Neural progenitor cell (in vitro differentiated cells): ENCODE data around the gene MST1R. TPM values are rescaled to one million over a fixed set of nuclear protein-coding genes. Genes with fewer than 3 reads are reported as not detected.

Experiments
- DNase-seq: peaks from one replicate; pipeline ENCODE4 v3.0.0-alpha.2; 2016; ENCODE audit warnings: low spot score
- H2AFZ ChIP-seq: fragments of 200-600 bp; sonication (generic); replicated peaks from 2 replicates; pipeline ENCODE4 v1.6.1; 2016; ENCODE audit warnings: antibody characterized with exemption
- H3F3A ChIP-seq: fragments of 200-600 bp; sonication (generic); 2 replicates; pipeline ENCODE4 v1.6.1; 2016; ENCODE audit warnings: antibody characterized with exemption, low read depth
- H3K27ac ChIP-seq: fragments of 200-600 bp; sonication (generic); 2 replicates; pipeline ENCODE4 v1.5.1; 2016; ENCODE audit warnings: mild to moderate bottlenecking
- H3K27me3 ChIP-seq: fragments of 200-600 bp; sonication (generic); 2 replicates; pipeline ENCODE4 v1.6.1; 2016; ENCODE audit warnings: mild to moderate bottlenecking, moderate library complexity
- H3K36me3 ChIP-seq: fragments of 200-600 bp; sonication (generic); 2 replicates; pipeline ENCODE4 v1.5.1; 2016
- H3K4me1 ChIP-seq: fragments of 200-600 bp; sonication (generic); 2 replicates; pipeline ENCODE4 v1.6.1; 2016; ENCODE audit warnings: mixed run types
- H3K4me2 ChIP-seq: fragments of 200-600 bp; sonication (generic); 2 replicates; pipeline ENCODE4 v1.6.1; 2016
- H3K4me3 ChIP-seq: fragments of 200-600 bp; sonication (generic); 2 replicates; pipeline ENCODE4 v1.5.1; 2016
- H3K79me2 ChIP-seq: fragments of 200-600 bp; sonication (generic); 2 replicates; pipeline ENCODE4 v1.6.1; 2016; ENCODE audit warnings: low read depth
- H3K9ac ChIP-seq: fragments of 200-600 bp; sonication (generic); 2 replicates; pipeline ENCODE4 v1.6.1; 2016
- H3K9me3 ChIP-seq: fragments of 200-600 bp; sonication (generic); 2 replicates; pipeline ENCODE4 v1.5.1; 2016; ENCODE audit warnings: low read depth
- H4K20me1 ChIP-seq: fragments of 200-600 bp; sonication (generic); 2 replicates; pipeline ENCODE4 v1.6.1; 2016; ENCODE audit warnings: low read depth
- H3K27ac Mint-ChIP-seq: 3 replicates; pipeline ENCODE4 v1.8.0; 2021; ENCODE audit warnings: mixed read lengths
- H3K27me3 Mint-ChIP-seq: 2 replicates; pipeline ENCODE4 v1.8.0; 2022; ENCODE audit warnings: low read depth, mild to moderate bottlenecking, inconsistent platforms, moderate library complexity, mixed read lengths; ENCODE audit not compliant: insufficient read depth
- H3K36me3 Mint-ChIP-seq: 3 replicates; pipeline ENCODE4 v1.8.0; 2021; ENCODE audit warnings: mixed read lengths
- H3K4me1 Mint-ChIP-seq: 3 replicates; pipeline ENCODE4 v1.8.0; 2021; ENCODE audit warnings: mixed read lengths
- H3K4me3 Mint-ChIP-seq: 3 replicates; pipeline ENCODE4 v1.8.0; 2021; ENCODE audit warnings: mild to moderate bottlenecking, moderate library complexity, mixed read lengths
- H3K9me3 Mint-ChIP-seq: 3 replicates; pipeline ENCODE4 v1.8.0; 2020; ENCODE audit warnings: mixed read lengths
- EZH2 ChIP-seq: fragments of 200-600 bp; sonication (generic); IDR thresholded peaks from 2 replicates; pipeline ENCODE4 v1.6.1; 2017; ENCODE audit warnings: antibody characterized with exemption, mild to moderate bottlenecking, moderate library complexity
- EZH2phosphoT487 ChIP-seq: fragments of 200-600 bp; sonication (generic); IDR thresholded peaks from 2 replicates; pipeline ENCODE4 v1.6.1; 2017; ENCODE audit warnings: antibody characterized with exemption
- total RNA-seq: library from RNA; depleted of rRNA; stranded (reverse); fragments of >200 nt; gene quantifications from 2 replicates; pipeline ENCODE4 v1.2.3, GENCODE V29; 2015; ENCODE audit warnings: low replicate concordance
- TF ChIP-seq, protein P1 (sequence below): fragments of 200-600 bp; sonication (generic); IDR thresholded peaks from 2 replicates; pipeline ENCODE4 v1.5.1; 2017; ENCODE audit warnings: antibody characterized with exemption, mild to moderate bottlenecking

MST1R gene
- total RNA-seq, 1 donor from 2014 or later: 0.32 TPM

DNA sequence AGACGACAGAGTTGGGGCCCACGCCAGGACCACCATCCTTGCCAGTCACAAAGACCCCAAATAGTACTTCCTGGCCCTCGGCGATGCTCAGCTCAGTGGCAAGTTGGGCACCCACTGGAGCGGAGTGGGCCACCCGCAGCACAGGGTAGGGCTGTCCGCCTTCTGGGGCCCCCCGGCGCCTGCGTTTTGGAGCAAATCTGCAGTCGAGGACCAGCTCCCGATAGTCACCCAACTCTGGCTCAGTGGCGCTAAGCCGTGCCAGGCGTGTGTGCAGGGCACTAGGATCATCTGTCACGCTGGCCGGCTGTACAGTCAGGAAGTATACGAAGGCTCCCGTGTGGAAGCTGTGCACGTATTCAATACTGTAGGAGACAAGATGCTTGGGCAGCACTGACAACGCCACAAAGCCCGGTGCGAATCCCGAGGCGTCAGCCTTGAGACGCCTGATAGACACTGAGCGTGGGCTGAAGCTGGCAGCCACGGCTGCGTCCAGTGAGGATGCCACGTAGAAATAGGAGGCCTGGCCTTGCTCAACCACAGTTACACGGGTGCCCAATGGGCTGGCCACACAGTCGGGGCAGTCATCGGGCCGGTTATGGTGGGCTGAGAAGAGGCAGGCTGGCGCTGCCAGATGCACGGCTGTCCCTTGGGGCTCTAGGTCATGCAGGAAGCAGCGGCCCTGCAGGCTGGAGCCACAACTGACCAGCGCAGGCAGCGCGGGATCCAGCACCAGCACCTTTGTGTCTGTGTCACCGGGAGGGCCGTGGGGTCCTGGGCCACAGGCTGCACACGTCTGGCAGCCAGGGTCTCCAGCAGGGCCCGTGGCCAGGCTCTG is 945 bp downstream of the MST1R start:
- H3K27ac Mint-ChIP-seq: no peak overlapping the region

DNA sequence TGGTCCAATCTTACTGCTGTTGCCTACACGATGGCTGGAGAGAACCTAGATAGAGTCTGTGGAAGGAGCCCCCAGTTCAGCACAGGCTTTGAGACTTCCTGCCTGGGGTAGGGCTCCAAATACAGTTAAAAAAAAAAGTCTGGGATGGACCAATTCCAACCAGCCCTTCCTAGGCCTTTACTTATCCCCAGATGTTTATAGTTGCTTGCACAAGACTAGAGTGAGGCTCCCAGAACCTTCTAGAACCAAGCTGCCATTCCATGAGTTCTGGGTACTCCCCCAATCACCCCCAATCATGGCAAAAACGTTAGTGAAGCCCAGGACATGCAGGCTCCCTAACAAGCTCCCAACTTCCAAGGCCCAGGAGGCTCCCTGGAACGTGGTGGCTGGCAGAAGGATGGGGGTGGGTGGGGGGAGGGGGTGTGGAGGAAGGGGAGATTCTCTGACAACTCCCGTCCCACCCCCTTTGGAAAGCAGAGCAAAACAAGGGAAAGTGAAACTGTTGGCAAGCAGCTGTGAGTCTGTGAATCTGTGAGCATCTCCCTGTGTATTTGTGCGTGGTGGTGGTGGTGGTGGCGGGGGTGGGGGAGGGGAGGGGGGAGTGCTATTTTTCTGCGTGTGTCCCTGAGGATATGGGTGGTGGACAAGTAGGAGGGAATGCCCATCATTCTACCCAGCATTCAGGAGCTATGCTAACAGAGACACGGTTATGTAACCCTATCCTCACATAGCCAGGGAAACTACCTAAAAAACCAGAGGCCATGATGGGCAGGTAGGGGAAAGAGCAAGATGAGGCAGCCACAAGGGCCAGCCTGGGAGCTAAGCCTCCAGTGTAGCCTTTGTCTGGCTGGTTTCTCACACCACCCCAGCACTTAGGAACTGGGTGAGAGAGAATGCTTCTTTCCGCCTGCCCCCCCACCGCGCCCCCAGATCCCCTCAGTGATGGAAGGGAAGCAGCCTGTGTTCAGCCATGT is 2.0 kb downstream of the MST1R start:
- no peak overlapping the region for H2AFZ ChIP-seq
- no peak for DNase-seq
- peaks cover 7% of the 10 kb centered on the region for H3F3A ChIP-seq
- peaks cover 5% of the 10 kb centered on the region for H3K27me3 Mint-ChIP-seq
- no peak overlapping the region for H3K27ac Mint-ChIP-seq
- no peaks in the 10 kb centered on the region for H3K9me3 Mint-ChIP-seq
- no peak overlapping the region for H3K27ac ChIP-seq
- no peak for TF ChIP-seq EZH2phosphoT487
- no peaks in the 10 kb centered on the region for H3K36me3 Mint-ChIP-seq
- no peak overlapping the region for H3K9ac ChIP-seq
- no peak overlapping the region for H3K4me2 ChIP-seq
- H3K4me1 ChIP-seq: peaks cover 3% of the 10 kb centered on the region
- H3K27me3 ChIP-seq: peaks cover 6% of the 10 kb centered on the region
- H3K9me3 ChIP-seq: no peaks in the 10 kb centered on the region
- H3K36me3 ChIP-seq: no peaks in the 10 kb centered on the region
- H3K79me2 ChIP-seq: no peaks in the 10 kb centered on the region
- H3K4me1 Mint-ChIP-seq: peaks cover 9% of the 10 kb centered on the region
- H4K20me1 ChIP-seq: no peaks in the 10 kb centered on the region
- no peak overlapping the region for H3K4me3 ChIP-seq
- no peak overlapping the region for H3K4me3 Mint-ChIP-seq

More for the DNA sequence above, 945 bp downstream of the MST1R start:
- no peaks in the 10 kb centered on the region for H3K9me3 Mint-ChIP-seq
- Histone ChIP-seq H3K4me3 (no peak overlapping the region), H3K27me3 (peaks cover 6% of the 10 kb centered on the region), H3K4me1 (peaks cover 3% of the 10 kb centered on the region), H2AFZ (no peak overlapping the region), H3K36me3 (no peaks in the 10 kb centered on the region), H3K79me2 (no peaks in the 10 kb centered on the region), H3F3A (peaks cover 7% of the 10 kb centered on the region), H3K9ac (no peak overlapping the region), H4K20me1 (no peaks in the 10 kb centered on the region), H3K9me3 (no peaks in the 10 kb centered on the region), H3K27ac (no peak overlapping the region), H3K4me2 (no peak overlapping the region)
- peaks cover 9% of the 10 kb centered on the region for H3K4me1 Mint-ChIP-seq
- H3K27me3 Mint-ChIP-seq: peaks cover 5% of the 10 kb centered on the region
- no peaks in the 10 kb centered on the region for H3K36me3 Mint-ChIP-seq
- DNase-seq: no peak
- TF ChIP-seq EZH2phosphoT487 (no peak), EZH2 (no peak)
- TF ChIP-seq, protein P1, sequence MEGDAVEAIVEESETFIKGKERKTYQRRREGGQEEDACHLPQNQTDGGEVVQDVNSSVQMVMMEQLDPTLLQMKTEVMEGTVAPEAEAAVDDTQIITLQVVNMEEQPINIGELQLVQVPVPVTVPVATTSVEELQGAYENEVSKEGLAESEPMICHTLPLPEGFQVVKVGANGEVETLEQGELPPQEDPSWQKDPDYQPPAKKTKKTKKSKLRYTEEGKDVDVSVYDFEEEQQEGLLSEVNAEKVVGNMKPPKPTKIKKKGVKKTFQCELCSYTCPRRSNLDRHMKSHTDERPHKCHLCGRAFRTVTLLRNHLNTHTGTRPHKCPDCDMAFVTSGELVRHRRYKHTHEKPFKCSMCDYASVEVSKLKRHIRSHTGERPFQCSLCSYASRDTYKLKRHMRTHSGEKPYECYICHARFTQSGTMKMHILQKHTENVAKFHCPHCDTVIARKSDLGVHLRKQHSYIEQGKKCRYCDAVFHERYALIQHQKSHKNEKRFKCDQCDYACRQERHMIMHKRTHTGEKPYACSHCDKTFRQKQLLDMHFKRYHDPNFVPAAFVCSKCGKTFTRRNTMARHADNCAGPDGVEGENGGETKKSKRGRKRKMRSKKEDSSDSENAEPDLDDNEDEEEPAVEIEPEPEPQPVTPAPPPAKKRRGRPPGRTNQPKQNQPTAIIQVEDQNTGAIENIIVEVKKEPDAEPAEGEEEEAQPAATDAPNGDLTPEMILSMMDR: no peak
- no peak overlapping the region for H3K4me3 Mint-ChIP-seq

DNA sequence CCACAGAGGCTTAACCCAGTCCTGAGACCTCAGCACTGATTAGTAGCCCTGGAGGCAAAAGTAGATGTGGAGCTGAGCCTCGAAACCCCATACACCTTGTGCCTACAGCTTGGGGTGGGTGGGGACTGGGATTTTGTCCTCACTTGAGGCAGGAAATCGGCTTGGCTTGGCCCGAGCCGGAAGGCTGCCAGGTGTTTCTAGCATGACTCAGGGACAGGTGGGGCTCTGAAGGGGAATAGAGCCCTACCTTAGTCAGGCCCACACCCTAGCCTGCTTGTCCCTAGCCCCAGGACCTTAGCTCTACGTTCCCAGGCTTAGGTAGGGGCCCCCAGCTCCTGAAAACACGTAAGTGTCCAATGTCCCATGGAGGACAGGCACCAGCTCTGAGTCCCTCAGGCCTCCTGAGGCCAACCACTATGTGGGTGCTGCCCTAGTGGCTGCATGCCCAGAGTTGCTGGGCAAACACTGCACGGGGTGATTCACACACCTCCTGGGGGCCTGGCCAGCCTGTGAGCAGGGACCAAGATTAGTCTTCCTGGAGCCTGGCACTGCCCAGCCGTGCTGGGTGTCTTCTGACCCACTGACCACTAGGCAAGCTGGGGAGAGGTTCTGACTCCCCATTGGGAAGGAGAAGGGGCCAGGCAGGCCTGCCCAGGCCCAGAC is 3.1 kb downstream of the MST1R start:
- Mint-ChIP-seq H3K4me3 (no peak overlapping the region), H3K27ac (no peak overlapping the region), H3K9me3 (no peaks in the 10 kb centered on the region), H3K36me3 (no peaks in the 10 kb centered on the region), H3K4me1 (peaks cover 3% of the 10 kb centered on the region), H3K27me3 (peaks cover 9% of the 10 kb centered on the region)
- Histone ChIP-seq H4K20me1 (no peaks in the 10 kb centered on the region), H3K27me3 (peaks cover 6% of the 10 kb centered on the region), H3K4me3 (no peak overlapping the region), H3K4me1 (no peaks in the 10 kb centered on the region), H3K9ac (no peak overlapping the region), H3K79me2 (no peaks in the 10 kb centered on the region), H3K4me2 (no peak overlapping the region), H3K27ac (no peak overlapping the region), H3K9me3 (no peaks in the 10 kb centered on the region), H3F3A (peaks cover 7% of the 10 kb centered on the region), H3K36me3 (no peaks in the 10 kb centered on the region), H2AFZ (no peak overlapping the region)
- DNase-seq: no peak
- no peak for TF ChIP-seq EZH2
- TF ChIP-seq, protein P1: no peak
- no peak for TF ChIP-seq EZH2phosphoT487
